T follicular helper cell (primary cell): Measurements from ENCODE around the gene GIT2.
"Not testable (repeated sequence)": the region's sequence is repeated elsewhere in the genome, so short reads cannot be mapped to it uniquely, and the experiment has no call there.

Source experiments
- DNase-seq: peaks from one replicate; pipeline ENCODE4 v3.0.0-alpha.2; 2020; ENCODE audit warnings: low read depth

GIT2 gene

GRCh38 chr12:109891731-109892130 lies 104.4 kb downstream of the GIT2 start:
- not testable (repeated sequence) for DNase-seq

DNA sequence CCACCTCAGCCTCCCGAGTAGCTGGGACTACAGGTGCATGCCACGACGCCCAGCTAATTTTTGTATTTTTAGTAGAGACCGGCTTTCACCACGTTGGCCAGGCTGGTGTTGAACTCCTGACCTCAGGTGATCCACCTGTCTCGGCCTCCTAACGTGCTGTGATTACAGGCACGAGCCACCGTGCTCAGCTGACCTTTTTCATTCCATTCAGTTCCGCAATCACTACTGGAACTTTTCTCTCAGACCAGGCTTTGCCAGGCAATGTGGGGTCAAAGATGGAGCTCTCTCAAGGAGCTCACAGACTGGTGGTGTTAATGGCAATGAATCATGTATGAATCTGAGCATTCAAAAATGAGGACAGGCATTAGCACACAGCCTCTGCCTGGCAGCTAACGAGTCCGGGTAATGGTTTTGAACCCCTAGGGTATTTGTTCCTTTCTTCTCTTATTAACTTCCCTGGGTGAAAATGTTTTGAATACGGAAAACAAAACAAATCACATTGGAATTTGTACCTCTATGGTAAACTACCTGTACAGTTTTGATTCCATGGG lies 105.5 kb downstream of the GIT2 start:
- DNase-seq = no peak

GRCh38 chr12:109888179-109889020 lies 107.8 kb downstream of the GIT2 start:
- DNase-seq = no peak

DNA sequence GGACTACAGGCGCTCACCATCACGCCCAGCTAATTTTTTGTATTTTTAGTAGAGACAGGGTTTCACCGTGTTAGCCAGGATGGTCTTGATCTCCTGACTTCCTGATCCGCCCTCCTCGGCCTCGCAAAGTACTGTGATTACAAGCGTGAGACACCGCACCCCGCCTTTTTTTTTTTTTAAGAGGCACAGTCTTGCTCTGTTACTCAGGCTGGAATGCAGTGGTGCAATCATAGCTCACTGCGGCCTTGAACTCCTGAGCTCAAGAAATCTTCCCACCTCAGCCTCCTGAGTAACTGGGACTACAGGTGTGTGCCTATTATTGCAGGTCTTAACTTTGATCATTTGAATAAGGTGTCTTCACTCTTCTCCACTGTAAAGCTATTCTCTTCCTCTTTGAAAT lies 110.6 kb downstream of the GIT2 start:
- DNase-seq = no peak

GRCh38 chr12:109883461-109883860 lies 112.7 kb downstream of the GIT2 start:
- no peak for DNase-seq

DNA sequence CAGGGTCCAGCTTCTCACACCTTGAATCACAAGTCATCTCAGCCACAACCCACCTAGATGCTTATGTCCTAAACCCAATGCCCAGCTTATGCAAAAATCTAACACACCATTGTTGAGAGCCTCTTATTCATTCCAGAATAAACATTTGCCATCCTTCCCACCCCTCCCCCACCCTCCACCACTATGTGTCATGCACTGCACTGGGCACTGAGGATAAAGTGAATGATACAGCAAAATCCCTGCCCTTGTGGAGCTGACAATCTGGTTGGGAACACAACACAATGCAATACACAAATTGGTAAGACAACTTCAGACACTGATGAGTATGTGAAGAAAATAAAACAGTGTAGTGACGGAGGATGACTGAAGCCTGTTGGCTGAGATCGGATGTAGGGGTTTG lies 114.4 kb downstream of the GIT2 start:
- no peak for DNase-seq

GRCh38 chr12:109880938-109881337 lies 115.2 kb downstream of the GIT2 start:
- no peak for DNase-seq

DNA sequence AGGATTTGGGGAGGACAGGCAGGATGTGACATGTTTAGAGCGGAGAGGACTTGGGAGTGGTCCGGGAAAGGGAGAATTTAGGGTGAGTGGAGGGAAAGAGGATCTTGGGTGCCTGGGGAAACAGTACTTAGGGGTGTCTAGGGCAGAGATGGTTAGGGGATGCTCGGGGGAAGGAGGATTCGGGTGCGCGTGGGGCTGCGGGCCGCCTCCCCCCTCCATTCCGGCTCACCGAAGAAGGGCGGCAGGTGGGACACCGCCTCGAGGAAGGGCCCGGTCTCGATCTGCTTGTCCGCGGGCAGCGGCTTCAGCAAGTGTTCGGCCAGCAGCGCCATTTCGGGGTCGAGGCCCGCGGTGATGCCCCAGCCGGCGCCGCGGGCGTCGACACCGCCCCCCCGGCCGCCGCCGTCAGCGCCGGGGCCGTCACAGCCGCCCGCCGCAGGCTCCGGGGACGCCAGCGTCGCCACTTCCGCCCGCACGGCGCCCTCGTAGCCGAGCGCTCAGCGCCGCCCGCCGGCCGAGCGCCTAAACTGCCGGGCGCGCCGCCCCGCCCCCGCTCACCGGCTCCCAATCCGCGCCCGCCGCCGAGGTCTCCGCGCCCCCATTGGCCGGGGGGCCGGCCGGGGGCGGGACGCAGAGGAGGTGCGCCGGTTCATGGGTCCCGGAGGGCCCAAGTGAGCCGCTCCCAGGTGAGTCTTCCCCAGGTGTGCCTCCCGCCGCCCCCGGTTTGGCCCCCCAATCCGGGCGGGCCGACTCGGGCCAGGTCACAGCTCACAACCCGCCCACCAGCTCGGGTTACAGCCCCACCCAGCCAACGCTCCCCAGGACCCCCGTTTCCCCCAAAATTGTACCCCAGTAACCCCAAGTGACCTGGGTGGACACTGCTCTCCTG lies 115.9 kb downstream of the GIT2 start, which contains the start of gene GLTP:
TSS of gene GLTP (minus strand) at position 499 of the 889 bp plus-strand sequence. CDS start at position 332, 167 bp downstream.
- DNase-seq = peak; percentile 83
